Endothelial cell of umbilical vein (primary cell): ENCODE results near the gene EFCAB3.

Experiments
- MYC ChIP-seq: IDR thresholded peaks from one replicate; pipeline ENCODE4 v1.6.1; 2011; ENCODE audit warnings: mild to moderate bottlenecking, low read depth, low read length
- POLR2A ChIP-seq: IDR thresholded peaks from 2 replicates; pipeline ENCODE4 v1.6.1; 2012; ENCODE audit warnings: low read depth, mild to moderate bottlenecking, control low read depth, low read length
- POLR2AphosphoS5 ChIP-seq: IDR thresholded peaks from 2 replicates; pipeline ENCODE4 v1.6.1; 2012; ENCODE audit warnings: low read depth, mild to moderate bottlenecking, control low read depth, low read length, moderate library complexity; ENCODE audit not compliant: insufficient read depth
- TF ChIP-seq, protein P1 (sequence below), 2 donors: IDR thresholded peaks; 1 replicate in 1 of 2; 2 replicates in 1 of 2; pipeline ENCODE4 v1.5.1; 2011; ENCODE audit warnings: low read length in 2 of 2, mild to moderate bottlenecking in 2 of 2, moderate library complexity in 2 of 2, control low read depth in 1 of 2, inconsistent platforms in 1 of 2, low read depth in 1 of 2; ENCODE audit not compliant: insufficient read depth in 1 of 2; ENCODE audit errors: extremely low read depth in 1 of 2

DNA sequence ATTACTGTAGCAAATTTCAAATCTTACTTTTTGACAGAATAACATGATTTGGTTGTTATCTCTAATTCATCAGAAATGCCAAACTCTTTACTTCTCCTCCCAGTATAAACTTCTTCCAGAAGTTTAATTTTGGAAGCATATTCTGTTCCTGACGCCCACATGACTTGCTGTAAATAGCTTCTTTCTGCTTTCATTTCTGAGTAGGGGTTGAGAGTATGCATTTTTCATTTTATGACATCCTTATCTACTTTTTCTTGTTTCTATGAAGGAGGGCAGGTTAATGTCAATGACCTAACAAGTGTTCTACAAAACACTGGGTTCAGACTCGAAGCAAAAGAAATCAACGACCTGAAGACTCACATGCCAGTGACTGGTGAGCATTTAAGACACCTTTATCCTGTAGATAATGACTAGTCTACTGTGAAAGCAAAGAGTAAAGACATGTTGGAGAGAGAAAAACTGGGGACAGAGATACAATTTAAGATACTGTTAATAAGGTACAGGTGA is 36.5 kb upstream of the EFCAB3 start:
- TF ChIP-seq, protein P1, sequence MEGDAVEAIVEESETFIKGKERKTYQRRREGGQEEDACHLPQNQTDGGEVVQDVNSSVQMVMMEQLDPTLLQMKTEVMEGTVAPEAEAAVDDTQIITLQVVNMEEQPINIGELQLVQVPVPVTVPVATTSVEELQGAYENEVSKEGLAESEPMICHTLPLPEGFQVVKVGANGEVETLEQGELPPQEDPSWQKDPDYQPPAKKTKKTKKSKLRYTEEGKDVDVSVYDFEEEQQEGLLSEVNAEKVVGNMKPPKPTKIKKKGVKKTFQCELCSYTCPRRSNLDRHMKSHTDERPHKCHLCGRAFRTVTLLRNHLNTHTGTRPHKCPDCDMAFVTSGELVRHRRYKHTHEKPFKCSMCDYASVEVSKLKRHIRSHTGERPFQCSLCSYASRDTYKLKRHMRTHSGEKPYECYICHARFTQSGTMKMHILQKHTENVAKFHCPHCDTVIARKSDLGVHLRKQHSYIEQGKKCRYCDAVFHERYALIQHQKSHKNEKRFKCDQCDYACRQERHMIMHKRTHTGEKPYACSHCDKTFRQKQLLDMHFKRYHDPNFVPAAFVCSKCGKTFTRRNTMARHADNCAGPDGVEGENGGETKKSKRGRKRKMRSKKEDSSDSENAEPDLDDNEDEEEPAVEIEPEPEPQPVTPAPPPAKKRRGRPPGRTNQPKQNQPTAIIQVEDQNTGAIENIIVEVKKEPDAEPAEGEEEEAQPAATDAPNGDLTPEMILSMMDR (IDR thresholded peaks at IDR 0.05; ENCODE audit: extremely low read depth in 1 of 2, insufficient read depth in 1 of 2, low read depth in 1 of 2, low read length in 2 of 2) = no peak
- TF ChIP-seq POLR2A = no peak
- TF ChIP-seq MYC = no peak
- TF ChIP-seq POLR2AphosphoS5 = no peak
